Muscle layer of duodenum (tissue), 2 donors: ENCODE results near the gene SNRNP25.

ENCODE experiments used
- H3K27ac ChIP-seq: one replicate; pipeline ENCODE4 v1.7.0; 2013; ENCODE audit warnings: mild to moderate bottlenecking, low read length
- H3K27me3 ChIP-seq: one replicate; pipeline ENCODE4 v1.7.0; 2013; ENCODE audit warnings: low read depth, mild to moderate bottlenecking, control low read depth, low read length
- H3K36me3 ChIP-seq, 2 donors: one replicate each; pipeline ENCODE4 v1.7.0; 2013; ENCODE audit warnings: low read length in 2 of 2, control low read depth in 1 of 2, mild to moderate bottlenecking in 1 of 2; ENCODE audit not compliant: insufficient read depth in 2 of 2, control insufficient read depth in 1 of 2
- H3K4me1 ChIP-seq, 2 donors: one replicate each; pipeline ENCODE4 v1.7.0; 2013; ENCODE audit warnings: low read length in 2 of 2, mild to moderate bottlenecking in 2 of 2, control low read depth in 1 of 2, moderate library complexity in 1 of 2; ENCODE audit not compliant: insufficient read depth in 2 of 2, control insufficient read depth in 1 of 2
- H3K4me3 ChIP-seq, 2 donors: one replicate each; pipeline ENCODE4 v1.7.0; 2013; ENCODE audit warnings: low read length in 2 of 2, low read depth in 1 of 2, mild to moderate bottlenecking in 1 of 2
- H3K9me3 ChIP-seq, 2 donors: one replicate each; pipeline ENCODE4 v1.7.0; 2013; ENCODE audit warnings: low read length in 2 of 2, control low read depth in 1 of 2, mild to moderate bottlenecking in 1 of 2; ENCODE audit not compliant: control insufficient read depth in 1 of 2
- donor health status: healthy.

SNRNP25 gene

DNA sequence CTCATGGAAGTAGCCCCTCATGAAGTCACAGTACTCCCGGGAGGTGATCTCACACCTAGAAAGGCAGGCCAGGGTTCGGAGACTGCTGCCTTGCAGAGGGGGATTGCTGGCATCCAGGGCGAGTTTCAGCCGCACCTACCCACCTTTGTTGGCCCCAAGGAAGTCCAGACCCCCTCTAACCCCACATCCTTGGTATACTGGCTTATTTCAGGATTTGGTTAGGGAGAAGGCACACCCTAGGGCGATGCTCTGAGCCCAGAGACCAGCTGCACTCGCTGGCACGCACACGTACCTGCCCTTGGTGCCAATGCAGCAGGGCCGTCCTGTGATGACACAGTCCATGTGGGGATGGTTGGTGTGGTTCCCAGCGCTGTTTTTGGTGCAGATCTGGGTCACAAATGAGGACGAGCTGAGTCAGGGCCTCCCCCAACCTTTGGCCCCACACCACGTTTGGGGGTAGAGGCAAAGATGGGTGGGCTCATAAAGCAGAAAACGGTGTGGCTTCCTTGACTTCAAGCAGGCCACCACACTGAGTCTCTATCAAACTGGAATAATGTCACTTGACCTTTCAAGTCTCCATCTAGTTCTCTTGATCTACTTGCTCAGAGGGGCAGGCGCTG is 5.9 kb downstream of the SNRNP25 start:
- H3K4me3 ChIP-seq = no peak overlapping the region
- H3K27ac ChIP-seq = no peak overlapping the region
- H3K9me3 ChIP-seq = no peaks in the 10 kb centered on the region
- H3K4me1 ChIP-seq = no peaks in the 10 kb centered on the region
- H3K36me3 ChIP-seq = peaks cover 31 to 91% of the 10 kb centered on the region in 2 donors
- H3K27me3 ChIP-seq = no peaks in the 10 kb centered on the region

DNA sequence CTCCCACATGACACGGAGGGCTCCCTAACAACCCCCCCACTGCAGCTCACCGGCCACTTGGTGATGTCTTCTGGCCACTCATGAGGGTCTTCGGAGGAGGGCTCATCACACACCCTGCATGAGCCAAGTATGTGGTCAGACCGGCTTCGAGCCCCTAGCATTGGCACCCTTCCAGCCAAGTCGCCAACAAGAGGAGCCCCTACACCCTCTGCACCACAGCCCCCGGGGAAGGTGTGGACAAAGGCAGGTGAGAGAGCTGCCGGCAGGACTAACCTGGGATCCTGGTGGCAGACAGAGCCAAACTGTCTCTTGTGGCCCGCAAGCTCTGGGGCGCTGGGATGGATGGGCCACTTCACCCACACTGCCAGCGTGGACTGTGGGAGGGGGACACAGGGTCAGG is 6.5 kb downstream of the SNRNP25 start:
- Histone ChIP-seq H3K4me1 (no peaks in the 10 kb centered on the region), H3K27me3 (no peaks in the 10 kb centered on the region), H3K36me3 (peaks cover 31 to 95% of the 10 kb centered on the region in 2 donors), H3K4me3 (no peak overlapping the region), H3K9me3 (no peaks in the 10 kb centered on the region), H3K27ac (no peak overlapping the region)

- H3K4me3 ChIP-seq = no peak overlapping the region
- no peak overlapping the region for H3K27ac ChIP-seq
- H3K4me1 ChIP-seq = peaks cover 5 to 9% of the 10 kb centered on the region in 2 donors
- H3K36me3 ChIP-seq = peaks cover 31 to 87% of the 10 kb centered on the region in 2 donors
- H3K27me3 ChIP-seq = no peaks in the 10 kb centered on the region
- no peaks in the 10 kb centered on the region for H3K9me3 ChIP-seq
Measured at GRCh38 chr16:60929-61878, 7.6 kb downstream of the SNRNP25 start.

GRCh38 chr16:61879-62281 is 8.3 kb downstream of the SNRNP25 start:
- Histone ChIP-seq H3K4me1 (peaks cover 5 to 16% of the 10 kb centered on the region in 2 donors), H3K27ac (no peak overlapping the region), H3K9me3 (no peaks in the 10 kb centered on the region), H3K36me3 (peaks cover 26 to 80% of the 10 kb centered on the region in 2 donors), H3K4me3 (no peak overlapping the region), H3K27me3 (no peaks in the 10 kb centered on the region)

DNA sequence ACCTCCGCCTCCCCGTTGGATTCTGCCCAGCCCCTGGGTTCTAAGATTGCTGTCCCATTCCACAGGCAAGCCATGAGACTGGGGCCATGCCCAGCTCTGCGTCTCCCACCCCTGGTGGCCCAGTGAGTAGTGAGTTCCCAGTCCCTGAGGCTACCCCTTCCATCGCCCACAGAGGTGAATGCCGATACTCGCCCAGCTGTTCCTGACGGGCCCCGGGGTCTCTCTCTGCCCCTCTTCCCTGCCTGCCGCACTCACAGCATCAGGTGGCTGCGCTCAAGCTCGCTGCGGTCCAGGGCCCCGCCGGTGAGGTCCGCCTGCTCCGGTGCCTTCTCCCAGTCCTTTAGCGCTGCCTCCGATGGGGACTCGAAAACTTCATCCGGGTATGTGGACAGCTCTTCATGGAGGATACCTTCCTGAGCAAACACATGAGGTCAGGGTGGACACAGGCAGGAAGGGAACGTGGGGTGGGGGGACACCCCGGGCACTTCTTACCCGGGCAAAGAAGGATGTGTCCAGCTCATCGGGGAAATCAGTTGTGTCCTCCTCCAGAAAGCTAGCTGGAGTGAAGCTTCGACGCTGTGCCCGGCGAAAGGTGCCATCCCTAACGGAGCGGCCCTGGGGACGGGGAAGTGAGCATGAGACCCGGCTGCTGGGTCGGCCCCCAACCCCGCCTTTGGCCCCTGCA is 8.8 kb downstream of the SNRNP25 start:
- no peaks in the 10 kb centered on the region for H3K27me3 ChIP-seq
- no peaks in the 10 kb centered on the region for H3K9me3 ChIP-seq
- peaks cover 5 to 21% of the 10 kb centered on the region in 2 donors for H3K4me1 ChIP-seq
- H3K36me3 ChIP-seq = peaks cover 21 to 74% of the 10 kb centered on the region in 2 donors
- H3K27ac ChIP-seq = no peak overlapping the region
- no peak overlapping the region for H3K4me3 ChIP-seq

DNA sequence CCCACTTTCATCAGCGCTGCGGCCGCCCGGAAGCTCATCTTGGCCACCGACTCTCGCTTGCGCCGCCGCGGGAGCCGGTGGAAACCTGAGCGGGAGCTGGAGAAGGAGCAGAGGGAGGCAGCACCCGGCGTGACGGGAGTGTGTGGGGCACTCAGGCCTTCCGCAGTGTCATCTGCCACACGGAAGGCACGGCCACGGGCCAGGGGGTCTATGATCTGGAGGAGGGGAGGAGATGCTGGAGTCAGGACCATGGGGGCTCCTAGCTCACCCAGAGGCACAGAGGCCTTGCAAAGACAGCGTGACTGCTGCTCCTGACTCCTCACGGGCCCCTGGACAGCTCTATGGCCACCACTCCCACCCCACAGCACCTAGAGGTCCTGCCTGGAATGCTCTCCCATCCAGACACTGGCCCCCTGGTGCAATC is 9.4 kb downstream of the SNRNP25 start:
- Histone ChIP-seq H3K9me3 (no peaks in the 10 kb centered on the region), H3K36me3 (peaks cover 16 to 69% of the 10 kb centered on the region in 2 donors), H3K4me1 (peaks cover 5 to 23% of the 10 kb centered on the region in 2 donors), H3K27ac (no peak overlapping the region), H3K27me3 (no peaks in the 10 kb centered on the region), H3K4me3 (no peak overlapping the region)

- Histone ChIP-seq H3K27ac (no peak overlapping the region), H3K4me3 (no peak overlapping the region), H3K4me1 (peaks cover 5 to 24% of the 10 kb centered on the region in 2 donors), H3K27me3 (no peaks in the 10 kb centered on the region), H3K36me3 (peaks cover 12 to 64% of the 10 kb centered on the region in 2 donors), H3K9me3 (no peaks in the 10 kb centered on the region)
Measured at GRCh38 chr16:63466-63865, 9.8 kb downstream of the SNRNP25 start.

GRCh38 chr16:63998-64913 is 10.6 kb downstream of the SNRNP25 start:
- H3K4me3 ChIP-seq = no peak overlapping the region
- no peak overlapping the region for H3K27ac ChIP-seq
- peaks cover 5 to 32% of the 10 kb centered on the region in 2 donors for H3K4me1 ChIP-seq
- H3K36me3 ChIP-seq = peaks cover 12 to 56% of the 10 kb centered on the region in 2 donors
- no peaks in the 10 kb centered on the region for H3K9me3 ChIP-seq
- H3K27me3 ChIP-seq = no peaks in the 10 kb centered on the region

DNA sequence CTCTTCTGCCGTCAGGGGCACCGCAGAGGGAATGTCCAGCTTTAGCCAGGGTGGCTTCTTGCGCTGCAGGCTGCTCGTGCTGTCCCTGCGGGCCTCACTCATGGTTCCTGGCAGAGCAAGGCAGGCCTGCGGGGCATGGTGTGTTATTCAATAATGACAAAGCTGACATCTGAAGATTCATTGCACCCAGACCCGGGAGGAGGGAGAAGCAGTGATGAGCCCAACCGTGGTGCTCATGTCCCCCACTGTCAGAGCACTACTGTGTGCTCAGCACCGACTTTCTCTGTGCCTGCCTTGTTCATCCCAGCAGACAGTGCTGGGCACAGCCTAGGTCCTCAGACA is 11.3 kb downstream of the SNRNP25 start:
- Histone ChIP-seq H3K27me3 (no peaks in the 10 kb centered on the region), H3K4me1 (peaks cover 5 to 37% of the 10 kb centered on the region in 2 donors), H3K27ac (no peak overlapping the region), H3K4me3 (no peak overlapping the region), H3K9me3 (no peaks in the 10 kb centered on the region), H3K36me3 (peaks cover 10 to 50% of the 10 kb centered on the region in 2 donors)

- Histone ChIP-seq H3K27ac (no peak overlapping the region), H3K4me3 (no peak overlapping the region), H3K27me3 (no peaks in the 10 kb centered on the region), H3K36me3 (peaks cover 4 to 41% of the 10 kb centered on the region in 2 donors), H3K9me3 (no peaks in the 10 kb centered on the region), H3K4me1 (peaks cover 5 to 46% of the 10 kb centered on the region in 2 donors)
Measured at GRCh38 chr16:65745-66144, 12.1 kb downstream of the SNRNP25 start.
